ENCODE results near the gene GCNT3.

GRCh38 chr15:59657635-59658125, 46.1 kb downstream of the GCNT3 start:
- TF ChIP-seq POLR2A (IDR thresholded peaks at IDR 0.05) (no peak), CTCF (IDR thresholded peaks at IDR 0.05) (no peak), EP300 (IDR thresholded peaks at IDR 0.05) (no peak)

All from ovary (tissue), 3 donors.